A549 treated with ZK216348 at 1 μM for 4 hours (cell line): Measurements from ENCODE around the gene MX1. TPM values are rescaled to one million over a fixed set of nuclear protein-coding genes. Genes with fewer than 3 reads are reported as not detected.

Source experiments
- total RNA-seq: library from RNA; stranded (reverse); fragments of 200-300 nt; extraction: Qiagen RNA extraction; gene quantifications from 5 replicates; pipeline ENCODE4 v1.2.3, GENCODE V29; 2022; ENCODE audit warnings: low read depth

Gene MX1, protein sequence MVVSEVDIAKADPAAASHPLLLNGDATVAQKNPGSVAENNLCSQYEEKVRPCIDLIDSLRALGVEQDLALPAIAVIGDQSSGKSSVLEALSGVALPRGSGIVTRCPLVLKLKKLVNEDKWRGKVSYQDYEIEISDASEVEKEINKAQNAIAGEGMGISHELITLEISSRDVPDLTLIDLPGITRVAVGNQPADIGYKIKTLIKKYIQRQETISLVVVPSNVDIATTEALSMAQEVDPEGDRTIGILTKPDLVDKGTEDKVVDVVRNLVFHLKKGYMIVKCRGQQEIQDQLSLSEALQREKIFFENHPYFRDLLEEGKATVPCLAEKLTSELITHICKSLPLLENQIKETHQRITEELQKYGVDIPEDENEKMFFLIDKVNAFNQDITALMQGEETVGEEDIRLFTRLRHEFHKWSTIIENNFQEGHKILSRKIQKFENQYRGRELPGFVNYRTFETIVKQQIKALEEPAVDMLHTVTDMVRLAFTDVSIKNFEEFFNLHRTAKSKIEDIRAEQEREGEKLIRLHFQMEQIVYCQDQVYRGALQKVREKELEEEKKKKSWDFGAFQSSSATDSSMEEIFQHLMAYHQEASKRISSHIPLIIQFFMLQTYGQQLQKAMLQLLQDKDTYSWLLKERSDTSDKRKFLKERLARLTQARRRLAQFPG
- 1.5 to 2.3 TPM (median 1.9 TPM) in 5 replicates for total RNA-seq

DNA sequence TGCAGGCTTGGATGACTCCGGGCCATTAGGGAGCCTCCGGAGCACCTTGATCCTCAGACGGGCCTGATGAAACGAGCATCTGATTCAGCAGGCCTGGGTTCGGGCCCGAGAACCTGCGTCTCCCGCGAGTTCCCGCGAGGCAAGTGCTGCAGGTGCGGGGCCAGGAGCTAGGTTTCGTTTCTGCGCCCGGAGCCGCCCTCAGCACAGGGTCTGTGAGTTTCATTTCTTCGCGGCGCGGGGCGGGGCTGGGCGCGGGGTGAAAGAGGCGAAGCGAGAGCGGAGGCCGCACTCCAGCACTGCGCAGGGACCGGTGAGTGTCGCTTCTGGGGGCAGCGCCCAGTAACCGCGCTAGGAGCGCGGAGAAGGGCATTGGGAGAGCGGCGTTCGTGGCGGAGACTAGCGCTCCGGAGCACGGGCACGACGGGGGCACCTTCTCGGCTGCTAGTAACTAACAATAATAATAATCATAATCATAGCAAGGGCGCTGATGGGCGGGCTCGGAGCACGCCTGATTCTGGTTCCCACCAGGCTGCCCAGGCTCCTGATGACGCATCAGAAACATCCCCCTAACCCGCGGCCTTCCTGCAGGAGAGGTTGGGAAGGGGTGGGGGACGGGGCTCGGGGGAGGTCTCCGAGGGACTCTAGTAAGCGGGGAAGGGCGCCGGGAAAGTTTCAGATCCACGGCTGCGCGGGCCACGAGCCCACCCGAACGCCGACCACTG, at the start of gene MX1:
MX1 (plus strand) TSS at position 286 of the 722 bp plus-strand sequence. CDS start 5,832 bp downstream, outside the sequence.

DNA sequence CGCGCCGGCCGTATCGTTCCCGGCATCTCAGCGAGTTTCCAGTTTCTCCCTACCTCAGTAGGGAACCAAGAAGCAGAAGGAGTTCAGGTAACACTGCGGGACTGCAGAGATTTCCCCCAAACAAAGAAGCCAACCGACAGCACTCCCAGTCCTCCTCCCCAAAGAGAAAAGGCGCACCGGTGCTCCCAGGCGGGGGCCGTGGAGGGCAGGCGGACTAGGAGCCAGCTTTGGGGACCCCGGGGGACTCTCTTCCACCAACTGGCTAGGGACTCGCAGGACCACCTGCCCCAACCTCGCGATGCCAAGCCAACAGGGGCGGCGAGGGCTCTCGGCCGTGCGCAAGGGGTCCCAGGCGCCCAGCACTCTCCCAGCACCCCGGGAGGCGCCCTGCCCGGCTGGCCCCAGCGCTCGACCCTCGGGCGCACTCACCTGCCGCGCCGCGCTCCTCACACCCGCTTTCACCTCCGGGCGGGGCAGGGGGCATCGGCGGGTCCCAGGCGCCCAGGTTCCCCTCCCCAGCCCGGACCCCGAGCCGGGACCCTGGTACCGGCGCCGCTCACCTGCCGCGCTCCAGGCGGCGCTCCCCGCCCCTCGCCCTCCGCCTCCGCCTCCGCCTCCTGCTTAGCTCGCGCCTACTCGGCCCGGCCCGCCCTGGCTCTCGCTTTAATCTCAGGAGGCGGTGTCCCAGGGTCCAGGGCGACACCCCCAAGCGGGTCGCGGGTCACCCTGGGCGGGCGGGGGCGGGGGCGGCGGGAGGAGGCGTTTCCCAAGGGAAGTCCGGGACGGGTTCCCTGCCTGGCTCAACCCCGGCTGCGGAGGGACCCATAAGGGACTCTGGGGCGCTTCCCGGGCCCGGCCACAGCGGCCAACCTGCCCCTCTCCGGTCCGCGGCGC, 81.7 kb downstream of the MX1 start, which contains the start of gene TMPRSS2:
TMPRSS2 (minus strand) TSS at position 638 of the 894 bp plus-strand sequence. CDS start 10,025 bp downstream, outside the sequence.

Other genes with a start within 250 kb of the MX1 start
- gene FAM3B, start 109.4 kb upstream of the MX1 start, total RNA-seq: not detected in 5 replicates
- gene MX2, start 64.2 kb upstream of the MX1 start, total RNA-seq: not detected in 5 replicates
- 0.07 TPM in 1 of 5 replicates, not detected in the others for gene TMPRSS2, start 81.9 kb downstream of the MX1 start, total RNA-seq